ACC112 (cell line): ENCODE measurements around the gene IRF3.
"Not testable (repeated sequence)": the region's sequence is repeated elsewhere in the genome, so short reads cannot be mapped to it uniquely, and the experiment has no call there.

Experiments used
- H2AFZ ChIP-seq: fragments of 200-600 bp; sonication (generic); one replicate; pipeline ENCODE4 v1.6.0; 2017; ENCODE audit warnings: antibody characterized with exemption, low read length; ENCODE audit not compliant: unreplicated experiment
- H3K27ac ChIP-seq: fragments of 200-600 bp; sonication (generic); 2 replicates; pipeline ENCODE4 v1.5.1; 2014; ENCODE audit warnings: low read depth, mild to moderate bottlenecking, antibody characterized with exemption, low read length, moderate library complexity
- H3K27me3 ChIP-seq: fragments of 200-600 bp; sonication (generic); 2 replicates; pipeline ENCODE4 v1.6.1; 2014; ENCODE audit warnings: mild to moderate bottlenecking, antibody characterized with exemption, low read length, moderate library complexity, mixed read lengths; ENCODE audit not compliant: insufficient read depth
- H3K36me3 ChIP-seq: fragments of 200-600 bp; sonication (generic); 2 replicates; pipeline ENCODE4 v1.6.1; 2016; ENCODE audit warnings: mild to moderate bottlenecking, antibody characterized with exemption, low read length, moderate library complexity, mixed read lengths; ENCODE audit not compliant: insufficient read depth
- H3K4me1 ChIP-seq: fragments of 200-600 bp; sonication (generic); one replicate; pipeline ENCODE4 v1.6.1; 2016; ENCODE audit warnings: low read length, mixed read lengths; ENCODE audit not compliant: insufficient read depth, unreplicated experiment, control insufficient read depth
- H3K4me3 ChIP-seq: fragments of 200-600 bp; sonication (generic); 2 replicates; pipeline ENCODE4 v1.5.1; 2014; ENCODE audit warnings: mild to moderate bottlenecking, low read depth, low read length
- H3K79me2 ChIP-seq: fragments of 200-600 bp; sonication (generic); one replicate; pipeline ENCODE4 v1.6.0; 2016; ENCODE audit warnings: low read length; ENCODE audit not compliant: control insufficient read depth, unreplicated experiment, insufficient read depth

IRF3 gene

DNA sequence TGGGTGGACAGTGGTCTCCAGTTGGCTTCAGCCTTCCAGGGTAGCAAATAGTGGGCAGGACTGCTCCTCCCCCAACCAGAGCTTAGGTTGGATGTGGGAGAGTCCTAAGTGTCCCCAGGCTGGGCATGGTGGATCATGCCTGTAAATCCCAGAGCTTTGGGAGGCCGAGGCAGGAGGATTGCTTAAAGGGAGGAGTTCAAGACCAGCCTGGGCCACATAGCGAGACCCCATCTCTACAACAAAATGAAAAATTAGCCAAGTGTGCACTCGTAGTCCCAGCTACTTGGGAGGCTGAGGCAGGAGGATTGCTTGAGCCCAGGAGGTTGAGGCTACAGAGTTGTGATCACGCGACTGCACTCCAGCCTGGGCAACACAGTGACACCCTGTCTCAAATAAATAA, 33.1 kb downstream of the IRF3 start:
- H3K27ac ChIP-seq, result no peak overlapping the region
- peaks cover 5% of the 10 kb centered on the region; the same call in 1 of the 2 replicates for H3K36me3 ChIP-seq
- no peaks in the 10 kb centered on the region for H3K4me1 ChIP-seq
- no peak overlapping the region for H2AFZ ChIP-seq
- H3K79me2 ChIP-seq, result peaks cover 3% of the 10 kb centered on the region
- no peaks in the 10 kb centered on the region for H3K27me3 ChIP-seq
- H3K4me3 ChIP-seq, result no peak overlapping the region

DNA sequence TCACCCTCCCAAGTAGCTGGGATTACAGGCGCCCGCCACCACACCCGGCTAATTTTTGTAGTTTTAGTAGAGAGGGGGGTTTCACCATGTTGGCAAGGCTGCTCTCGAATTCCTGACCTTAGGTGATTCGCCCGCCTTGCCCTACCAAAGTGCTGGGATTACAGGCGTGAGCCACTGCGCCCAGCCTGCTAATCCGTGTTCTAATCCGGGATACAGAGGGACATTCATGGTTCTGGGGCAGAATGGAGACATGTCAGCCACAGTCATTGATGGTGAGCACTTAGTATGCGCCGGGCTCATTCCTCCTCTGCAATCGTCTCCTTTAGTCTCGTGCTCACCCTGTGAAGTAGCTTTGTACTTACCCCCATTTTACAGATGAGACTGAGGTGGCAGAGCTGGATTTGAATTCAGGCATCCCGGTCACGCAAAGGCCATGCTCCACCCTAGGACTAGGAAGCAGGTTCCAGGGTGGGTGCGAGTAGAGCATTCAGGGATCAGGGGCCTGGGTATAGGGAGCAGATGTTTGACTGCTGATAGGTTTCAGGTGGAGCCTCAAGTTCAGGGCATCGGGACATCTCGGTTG, 34.0 kb downstream of the IRF3 start:
- Histone ChIP-seq H2AFZ (no peak overlapping the region), H3K27me3 (no peaks in the 10 kb centered on the region), H3K79me2 (peaks cover 1% of the 10 kb centered on the region), H3K27ac (no peak overlapping the region), H3K4me3 (no peak overlapping the region), H3K4me1 (no peaks in the 10 kb centered on the region), H3K36me3 (peaks cover 5% of the 10 kb centered on the region; the same call in 1 of the 2 replicates)

DNA sequence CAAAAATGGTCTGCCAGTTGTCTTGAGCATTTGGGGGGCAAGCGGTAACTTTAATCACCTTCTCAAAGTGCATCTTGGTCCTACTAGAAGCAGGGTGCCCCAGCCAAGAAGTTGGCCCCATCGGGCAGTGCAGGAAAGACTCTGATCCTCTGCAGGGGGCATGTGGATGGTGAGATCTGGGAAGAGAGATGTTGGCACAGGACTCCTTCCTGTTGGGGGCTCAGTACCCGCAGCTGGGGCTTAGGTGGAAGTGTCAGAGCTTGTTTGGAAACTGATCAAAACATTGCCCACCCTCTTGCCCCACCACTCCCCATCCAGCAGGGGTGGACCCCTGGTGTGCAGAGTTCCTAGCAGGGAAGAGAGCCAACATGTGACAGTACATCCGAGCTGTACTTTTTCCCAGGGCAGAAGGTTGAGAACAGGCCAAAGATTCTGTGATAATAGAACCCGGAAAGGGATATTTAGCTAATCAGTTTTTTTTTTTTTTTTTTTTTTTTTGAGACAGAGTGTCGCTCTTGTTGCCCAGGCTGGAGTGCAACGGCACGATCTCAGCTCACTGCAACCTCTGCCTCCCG, 34.6 kb downstream of the IRF3 start:
- Histone ChIP-seq H3K27me3 (no peaks in the 10 kb centered on the region), H3K79me2 (no peaks in the 10 kb centered on the region), H3K4me1 (no peaks in the 10 kb centered on the region), H3K4me3 (no peak overlapping the region), H3K36me3 (peaks cover 5% of the 10 kb centered on the region; the same call in 1 of the 2 replicates), H2AFZ (no peak overlapping the region), H3K27ac (no peak overlapping the region)

DNA sequence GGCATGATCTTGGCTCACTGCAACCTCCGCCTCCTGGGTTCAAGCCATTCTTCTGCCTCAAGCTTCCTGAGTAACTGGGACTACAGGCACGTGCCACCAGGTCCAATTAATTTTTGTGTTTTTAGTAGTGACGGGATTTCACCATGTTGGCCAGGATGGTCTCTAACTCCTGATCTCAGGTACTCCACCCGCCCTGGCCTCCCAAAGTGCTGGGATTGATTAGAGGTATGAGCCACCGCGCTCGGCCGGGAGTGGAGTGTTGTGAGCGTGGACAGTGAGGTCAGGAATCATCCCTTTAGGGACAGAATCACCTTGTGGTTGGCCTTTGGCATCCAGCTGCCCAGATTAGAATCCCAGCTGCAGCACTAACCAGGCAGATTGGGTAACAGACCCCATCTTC, 36.0 kb downstream of the IRF3 start:
- Histone ChIP-seq H3K4me1 (no peaks in the 10 kb centered on the region), H2AFZ (no peak overlapping the region), H3K27ac (no peak overlapping the region), H3K36me3 (no peaks in the 10 kb centered on the region), H3K79me2 (no peaks in the 10 kb centered on the region), H3K27me3 (no peaks in the 10 kb centered on the region), H3K4me3 (no peak overlapping the region)

DNA sequence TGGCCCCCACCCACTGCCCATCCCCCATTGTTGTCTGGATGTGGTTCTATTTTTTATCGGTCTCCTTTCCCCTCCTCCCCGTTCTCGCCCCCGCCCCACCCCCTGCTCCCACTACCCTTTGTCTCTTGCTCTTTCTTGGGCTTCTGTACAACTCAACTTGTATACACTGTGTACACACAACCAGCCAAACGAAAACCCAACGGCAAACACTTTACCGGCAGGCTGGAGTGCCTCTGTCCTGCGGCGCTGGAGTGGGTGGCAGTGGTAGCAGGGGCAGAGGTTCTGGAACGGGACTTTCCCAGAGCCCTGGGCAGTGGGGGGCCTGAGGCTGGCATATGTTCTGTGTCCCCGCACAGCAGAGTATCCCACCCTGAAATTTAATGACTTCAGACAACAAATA, 39.4 kb downstream of the IRF3 start:
- Histone ChIP-seq H2AFZ (no peak overlapping the region), H3K79me2 (no peaks in the 10 kb centered on the region), H3K27me3 (no peaks in the 10 kb centered on the region), H3K4me3 (no peak overlapping the region), H3K36me3 (no peaks in the 10 kb centered on the region), H3K4me1 (no peaks in the 10 kb centered on the region), H3K27ac (no peak overlapping the region)

DNA sequence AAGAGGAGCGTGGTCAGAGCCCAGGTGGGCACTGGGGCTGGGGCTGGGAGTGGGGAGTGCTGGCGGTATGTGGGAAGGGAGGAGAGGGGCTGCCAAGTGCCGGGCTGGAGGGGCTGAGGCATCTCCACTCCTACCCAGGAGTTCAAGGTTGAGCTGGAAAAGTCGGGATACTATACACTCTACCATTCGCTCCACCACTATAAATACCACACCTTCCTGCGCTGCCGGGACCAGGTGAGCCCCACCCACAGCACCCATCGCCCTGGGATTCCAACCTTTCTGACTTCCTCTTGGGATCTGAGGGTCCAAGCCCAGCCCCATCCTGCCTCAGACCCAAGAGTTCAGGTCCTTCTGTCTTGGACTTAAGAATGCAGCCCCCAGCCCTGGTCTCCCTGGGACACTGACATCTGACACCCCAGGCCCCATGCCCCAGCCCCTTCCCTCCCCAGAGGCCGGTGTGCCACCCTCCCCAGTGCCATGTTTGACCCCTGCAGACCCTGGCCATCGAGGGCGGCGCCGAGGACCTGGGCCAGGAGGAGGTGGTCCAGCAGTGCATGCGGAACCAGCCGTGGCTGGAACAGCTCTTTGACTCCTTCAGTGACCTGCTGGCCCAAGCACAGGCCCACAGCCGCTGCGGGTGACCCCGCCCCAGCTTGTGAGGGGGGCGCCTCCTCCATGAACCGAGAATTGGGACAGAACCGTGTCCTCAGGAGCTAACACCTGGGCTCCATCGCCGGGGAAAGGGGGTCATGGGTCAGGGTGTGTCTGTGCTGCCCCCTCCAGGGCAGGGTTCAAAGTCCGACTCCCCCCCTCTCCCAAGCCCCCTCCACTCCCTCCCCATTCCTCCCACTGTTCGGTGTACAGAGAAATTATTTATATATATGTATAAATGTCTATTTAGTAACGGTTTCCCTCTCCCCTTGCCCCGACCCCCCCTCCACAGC, 40.4 kb downstream of the IRF3 start:
- Histone ChIP-seq H3K27ac (no peak overlapping the region), H3K27me3 (no peaks in the 10 kb centered on the region), H2AFZ (no peak overlapping the region), H3K4me1 (no peaks in the 10 kb centered on the region), H3K4me3 (no peak overlapping the region), H3K79me2 (no peaks in the 10 kb centered on the region), H3K36me3 (no peaks in the 10 kb centered on the region)

DNA sequence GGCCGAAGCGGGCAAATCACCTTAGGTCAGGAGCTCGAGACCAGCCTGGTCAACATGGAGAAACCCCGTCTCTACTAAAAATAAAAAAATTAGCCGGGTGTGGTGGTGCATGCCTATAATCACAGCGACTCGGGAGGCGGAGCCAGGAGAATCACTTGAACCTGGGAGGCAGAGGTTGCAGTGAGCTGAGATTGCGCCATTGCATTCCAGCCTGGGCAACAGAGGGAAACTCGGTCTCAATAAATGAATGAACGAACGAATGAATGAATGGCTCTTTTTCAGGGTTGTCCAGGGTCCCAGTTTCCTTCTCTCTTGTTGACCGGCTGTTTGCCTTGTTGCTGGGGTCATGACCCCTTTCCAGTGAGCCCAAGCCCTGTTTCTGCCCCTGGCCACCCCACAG, 47.8 kb downstream of the IRF3 start:
- not testable (repeated sequence) for H3K4me3 ChIP-seq, H3K27me3 ChIP-seq, H3K79me2 ChIP-seq, H3K27ac ChIP-seq, H3K36me3 ChIP-seq, H2AFZ ChIP-seq
- H3K4me1 ChIP-seq, result peaks cover 21% of the 10 kb centered on the region

DNA sequence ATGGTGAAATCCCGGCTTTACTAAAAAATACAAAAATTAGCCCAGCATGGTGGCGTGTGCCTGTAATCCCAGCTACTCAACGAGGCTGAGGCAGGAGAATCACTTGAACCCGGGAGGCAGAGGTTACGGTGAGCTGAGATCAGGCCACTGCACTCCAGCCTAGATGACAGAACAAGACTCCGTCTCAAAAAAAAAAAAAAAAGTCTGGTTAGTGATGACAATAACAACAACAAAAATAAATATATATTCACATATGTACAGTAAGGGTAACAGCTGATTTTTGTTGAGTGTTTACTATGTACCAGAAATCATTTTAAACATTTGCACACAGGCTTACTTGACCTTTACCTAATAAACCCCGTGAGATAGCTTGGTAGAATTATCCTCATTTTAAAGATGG, 48.7 kb downstream of the IRF3 start:
- Histone ChIP-seq H3K4me1 (peaks cover 28% of the 10 kb centered on the region), H3K36me3 (no peaks in the 10 kb centered on the region; the same call in 1 of the 2 replicates)

DNA sequence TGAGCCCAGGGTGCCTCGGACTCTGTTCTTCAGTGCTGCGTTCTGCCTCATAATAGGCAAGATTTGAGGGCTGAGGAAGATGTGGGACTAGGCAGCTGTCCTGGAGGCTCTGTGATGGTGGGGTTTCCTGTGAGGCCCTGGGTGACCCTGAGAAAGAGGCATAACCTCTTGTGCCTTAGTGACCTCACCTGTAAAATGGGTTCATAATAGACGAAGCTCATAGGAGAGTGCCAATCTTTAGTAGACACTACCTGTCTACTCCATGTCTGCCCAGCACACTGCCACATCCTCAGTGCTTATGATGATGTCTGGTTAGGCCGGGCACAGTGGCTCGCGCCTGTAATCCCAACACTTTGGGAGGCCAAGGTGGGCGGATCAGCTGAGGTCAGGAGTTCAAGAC, 49.1 kb downstream of the IRF3 start:
- no peak overlapping the region for H3K27ac ChIP-seq
- peaks cover 5% of the 10 kb centered on the region for H3K79me2 ChIP-seq
- no peak overlapping the region for H3K4me3 ChIP-seq
- no peaks in the 10 kb centered on the region; the same call in 1 of the 2 replicates for H3K36me3 ChIP-seq
- no peak overlapping the region for H2AFZ ChIP-seq
- H3K4me1 ChIP-seq, result peaks cover 28% of the 10 kb centered on the region
- no peaks in the 10 kb centered on the region for H3K27me3 ChIP-seq

More for the DNA sequence above, 48.7 kb downstream of the IRF3 start:
- Histone ChIP-seq H3K79me2 (peaks cover 5% of the 10 kb centered on the region), H3K4me3 (no peak overlapping the region), H3K27me3 (no peaks in the 10 kb centered on the region), H3K27ac (no peak overlapping the region), H2AFZ (no peak overlapping the region)

DNA sequence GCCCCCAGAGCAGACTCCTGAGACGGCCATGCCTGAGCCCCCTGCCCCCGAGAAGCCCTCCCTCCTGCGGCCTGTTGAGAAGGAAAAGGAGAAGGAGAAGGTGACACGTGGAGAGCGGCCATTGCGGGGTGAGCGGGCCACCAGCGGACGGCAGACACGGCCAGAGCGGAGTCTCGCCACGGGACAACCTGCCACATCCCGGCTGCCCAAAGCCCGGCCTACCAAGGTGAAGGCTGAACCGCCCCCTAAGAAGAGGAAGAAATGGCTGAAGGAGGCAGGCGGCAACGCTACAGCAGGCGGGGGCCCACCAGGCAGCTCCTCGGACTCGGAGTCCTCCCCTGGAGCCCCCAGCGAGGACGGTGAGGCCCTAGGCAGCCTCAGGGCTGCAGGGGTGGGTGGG, 49.8 kb downstream of the IRF3 start:
- Histone ChIP-seq H2AFZ (no peak overlapping the region), H3K27ac (no peak overlapping the region), H3K79me2 (peaks cover 5% of the 10 kb centered on the region)

More for the DNA sequence above, 49.8 kb downstream of the IRF3 start:
- peaks cover 28% of the 10 kb centered on the region for H3K4me1 ChIP-seq
- H3K36me3 ChIP-seq, result no peaks in the 10 kb centered on the region; the same call in 1 of the 2 replicates
- H3K4me3 ChIP-seq, result no peak overlapping the region
- no peaks in the 10 kb centered on the region for H3K27me3 ChIP-seq
